Sigmoid colon (tissue), 7 donors: ENCODE results near the gene MESP2. TPM values are rescaled to one million over a fixed set of nuclear protein-coding genes. Genes with fewer than 3 reads are reported as not detected.

Experiments used
- DNase-seq: peaks from one replicate; pipeline ENCODE4 v3.0.0-alpha.2; 2019
- H3K27ac ChIP-seq, 4 donors: fragments of 200-600 bp; sonication (generic); one replicate each; pipeline ENCODE4 v1.5.1; 2016 to 2019; ENCODE audit warnings: mild to moderate bottlenecking in 1 of 4
- H3K27me3 ChIP-seq, 3 donors: fragments of 200-600 bp; sonication (generic); one replicate each; pipeline ENCODE4 v1.5.1; 2019; ENCODE audit warnings: mild to moderate bottlenecking in 1 of 3
- H3K36me3 ChIP-seq, 4 donors: fragments of 200-600 bp; sonication (generic); one replicate each; pipeline ENCODE4 v1.5.1; 2016 to 2019
- H3K4me1 ChIP-seq, 4 donors: fragments of 200-600 bp; sonication (generic); one replicate each; pipeline ENCODE4 v1.5.1; 2017 to 2019
- H3K4me3 ChIP-seq, 4 donors: fragments of 200-600 bp; sonication (generic); one replicate each; pipeline ENCODE4 v1.5.1; 2017 to 2019; ENCODE audit warnings: mild to moderate bottlenecking in 2 of 4, moderate library complexity in 1 of 4
- H3K9me3 ChIP-seq, 4 donors: fragments of 200-600 bp in 3 of 4; sonication (generic) in 3 of 4; one replicate each; pipeline versions ENCODE4 v1.5.1 to v1.6.1; 2013 to 2019
- EP300 ChIP-seq, 4 donors: sonication (generic); formaldehyde crosslinking; IDR thresholded peaks; one replicate each; pipeline ENCODE4 v1.6.1; 2017; ENCODE audit warnings: antibody characterized with exemption in 4 of 4
- POLR2A ChIP-seq, 2 donors: fragments of 450-650 bp; IDR thresholded peaks; one replicate each; pipeline ENCODE4 v1.6.1; 2016; ENCODE audit warnings: antibody characterized with exemption in 2 of 2, mild to moderate bottlenecking in 2 of 2, moderate library complexity in 2 of 2
- POLR2AphosphoS5 ChIP-seq, 4 donors: sonication (generic); formaldehyde crosslinking; IDR thresholded peaks; one replicate each; pipeline ENCODE4 v1.6.1; 2017; ENCODE audit warnings: antibody characterized with exemption in 4 of 4
- WGBS, 2 donors: extraction: QIAGEN DNeasy Blood & Tissue Kit; methylation state at CpG; one replicate each; pipeline ENCODE4 v1.1.7; 2013; 5-methylcytosine and 5-hydroxymethylcytosine counted together
- intact Hi-C: fragments of 100-400 bp; cut with DNase I; formaldehyde crosslinking; loops from one replicate; pipeline ENCODE4 v1.15.1; 2023
- polyA plus RNA-seq, 3 donors: library from polyadenylated mRNA; stranded (reverse); fragments of 200-250 nt; gene quantifications; one replicate each; pipeline ENCODE4 v1.2.3, GENCODE V29; 2013
- total RNA-seq, 4 donors: library from RNA; depleted of rRNA; stranded (reverse); fragments of >200 nt; gene quantifications; one replicate each; pipeline ENCODE4 v1.1.0, GENCODE V29; 2016
- TF ChIP-seq, protein P1 (sequence below), 4 experiments: fragments of 450-650 bp in 3 of 4; fragments of 200-600 bp in 1 of 4; IDR thresholded peaks; one replicate each; pipeline ENCODE4 v1.5.1; 2016 to 2019; ENCODE audit warnings: antibody characterized with exemption in 4 of 4, mild to moderate bottlenecking in 3 of 4, moderate library complexity in 2 of 4
- donor health status: healthy with polysubstance abuse.
- donor health status: Bipolar disorder and iron deficiency.
- donor health status: healthy.

The MESP2 gene
- total and polyA plus RNA-seq, 7 donors: 1.3 to 1.8 TPM; not detected in 5

DNA sequence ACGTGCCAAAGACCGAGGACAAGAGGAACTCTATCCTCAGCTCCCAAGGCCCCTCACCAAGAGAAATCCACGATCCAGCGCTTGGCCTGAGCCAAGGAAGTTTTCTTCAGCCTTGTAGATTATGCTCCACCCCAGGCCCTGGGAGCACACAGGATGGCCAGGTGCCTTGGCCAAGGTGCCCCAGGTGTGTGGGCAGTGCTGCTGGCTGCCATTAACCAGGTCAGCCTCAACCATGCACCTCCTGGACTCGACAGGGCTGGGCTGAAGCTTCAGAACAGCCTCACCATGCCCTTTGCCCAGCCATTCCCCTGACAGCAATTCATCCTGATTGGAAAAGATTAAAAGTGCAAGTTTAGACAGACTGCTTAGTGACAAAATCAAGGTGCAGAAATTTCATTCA lies 14.2 kb upstream of the MESP2 start:
- H3K9me3 ChIP-seq: no peaks in the 10 kb centered on the region
- WGBS, 2 donors: 62 to 86% methylated on average over 5 of the region's 5 CpGs
- no peak overlapping the region for H3K4me3 ChIP-seq
- no peak for TF ChIP-seq POLR2A (IDR thresholded peaks at IDR 0.05)
- TF ChIP-seq EP300 (IDR thresholded peaks at IDR 0.05): no peak
- TF ChIP-seq, protein P1, sequence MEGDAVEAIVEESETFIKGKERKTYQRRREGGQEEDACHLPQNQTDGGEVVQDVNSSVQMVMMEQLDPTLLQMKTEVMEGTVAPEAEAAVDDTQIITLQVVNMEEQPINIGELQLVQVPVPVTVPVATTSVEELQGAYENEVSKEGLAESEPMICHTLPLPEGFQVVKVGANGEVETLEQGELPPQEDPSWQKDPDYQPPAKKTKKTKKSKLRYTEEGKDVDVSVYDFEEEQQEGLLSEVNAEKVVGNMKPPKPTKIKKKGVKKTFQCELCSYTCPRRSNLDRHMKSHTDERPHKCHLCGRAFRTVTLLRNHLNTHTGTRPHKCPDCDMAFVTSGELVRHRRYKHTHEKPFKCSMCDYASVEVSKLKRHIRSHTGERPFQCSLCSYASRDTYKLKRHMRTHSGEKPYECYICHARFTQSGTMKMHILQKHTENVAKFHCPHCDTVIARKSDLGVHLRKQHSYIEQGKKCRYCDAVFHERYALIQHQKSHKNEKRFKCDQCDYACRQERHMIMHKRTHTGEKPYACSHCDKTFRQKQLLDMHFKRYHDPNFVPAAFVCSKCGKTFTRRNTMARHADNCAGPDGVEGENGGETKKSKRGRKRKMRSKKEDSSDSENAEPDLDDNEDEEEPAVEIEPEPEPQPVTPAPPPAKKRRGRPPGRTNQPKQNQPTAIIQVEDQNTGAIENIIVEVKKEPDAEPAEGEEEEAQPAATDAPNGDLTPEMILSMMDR (IDR thresholded peaks at IDR 0.05): no peak
- TF ChIP-seq POLR2AphosphoS5 (IDR thresholded peaks at IDR 0.05): no peak
- no peaks in the 10 kb centered on the region for H3K36me3 ChIP-seq
- peaks cover 0 to 14% (median 7%) of the 10 kb centered on the region in 4 donors for H3K4me1 ChIP-seq
- H3K27ac ChIP-seq: peak overlapping the region in 1 of 4 donors; percentile 61
- H3K27me3 ChIP-seq: no peaks in the 10 kb centered on the region
- no peak for DNase-seq
- intact Hi-C loops: loop anchor here (2.0 to 10.0 kb wide), 3 partner anchors 73 to 310 kb away; no protein-coding TSS in a partner anchor

DNA sequence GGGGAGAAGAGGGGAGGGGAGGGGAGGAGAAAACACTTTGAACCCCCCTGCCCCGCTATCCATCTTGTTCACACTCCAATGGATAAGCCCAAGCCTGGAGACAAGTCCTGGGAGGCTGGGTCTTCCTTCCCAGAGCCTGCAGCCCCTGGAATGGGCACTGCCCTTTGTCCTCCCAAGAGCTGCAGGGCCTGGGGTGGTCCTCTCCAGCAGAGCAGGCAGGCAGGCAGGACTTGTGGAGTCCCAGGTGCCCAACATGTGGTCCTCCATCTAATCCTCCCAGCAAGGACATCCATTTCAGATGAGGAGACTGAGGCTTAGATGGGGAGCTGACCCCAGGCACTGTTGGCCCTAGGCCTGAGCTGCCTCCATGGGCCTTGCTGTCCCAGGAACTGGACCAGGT lies 10.4 kb upstream of the MESP2 start:
- Histone ChIP-seq H3K27ac (no peak overlapping the region), H3K36me3 (no peaks in the 10 kb centered on the region), H3K4me1 (peaks cover 0 to 15% (median 7%) of the 10 kb centered on the region in 4 donors), H3K9me3 (no peaks in the 10 kb centered on the region), H3K27me3 (no peaks in the 10 kb centered on the region), H3K4me3 (no peak overlapping the region)
- TF ChIP-seq, protein P1 (IDR thresholded peaks at IDR 0.05): no peak
- TF ChIP-seq EP300 (IDR thresholded peaks at IDR 0.05) (no peak), POLR2AphosphoS5 (IDR thresholded peaks at IDR 0.05) (no peak), POLR2A (IDR thresholded peaks at IDR 0.05) (no peak)
- intact Hi-C loops: loop anchor here (10.0 kb wide), 1 partner anchor 69 kb away; no protein-coding TSS in a partner anchor
- 60 to 97% methylated on average over 1 of the region's 1 CpG for WGBS, 2 donors
- DNase-seq: no peak

DNA sequence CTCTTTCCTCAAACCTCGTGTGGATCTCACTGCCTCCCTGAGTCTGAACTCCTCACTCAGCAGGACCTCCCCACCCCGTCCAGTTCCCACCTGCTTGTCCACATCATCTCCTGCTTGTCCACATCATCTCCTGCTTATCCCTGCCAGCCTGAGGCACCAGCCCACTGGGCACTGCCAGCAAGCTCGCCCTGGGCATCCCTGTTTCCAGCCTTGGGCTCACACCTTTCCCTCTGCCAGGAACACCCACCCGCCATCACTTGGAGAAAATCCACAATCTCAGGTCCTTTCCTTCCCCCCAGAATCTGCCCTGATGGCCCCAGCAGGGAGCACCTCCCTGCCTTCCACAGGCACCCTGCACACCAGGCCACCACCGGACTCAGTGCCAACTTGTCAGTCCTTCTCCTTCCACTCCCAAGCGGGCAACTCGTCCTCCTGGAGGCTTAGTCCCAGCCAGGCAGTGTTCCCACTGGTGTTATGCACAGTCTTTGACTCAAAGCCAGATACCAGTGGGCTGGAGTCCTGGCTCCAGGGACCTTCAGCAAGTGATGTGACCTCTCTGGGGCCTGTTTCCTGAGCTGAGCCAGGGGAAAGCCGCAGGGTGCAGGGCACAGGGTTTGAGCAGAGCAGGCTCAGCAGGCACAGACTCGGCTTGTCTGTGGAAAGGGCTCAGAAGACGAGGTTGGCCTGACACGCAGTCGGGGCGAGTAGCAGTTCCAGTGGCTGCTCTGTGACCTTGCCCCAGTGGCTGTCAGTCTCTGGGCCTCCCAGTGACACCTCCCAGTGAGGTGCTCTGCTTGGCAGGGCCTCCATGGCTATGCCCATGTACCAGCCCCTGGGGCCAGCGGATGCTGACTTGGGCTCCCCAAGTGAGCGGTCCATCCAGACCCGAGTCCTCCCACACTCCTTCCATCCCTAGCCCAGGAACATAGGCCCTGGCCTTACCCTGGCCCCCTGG lies 9.5 kb upstream of the MESP2 start:
- DNase-seq: no peak
- TF ChIP-seq, protein P1 (IDR thresholded peaks at IDR 0.05): no peak
- TF ChIP-seq POLR2A (IDR thresholded peaks at IDR 0.05): no peak
- Histone ChIP-seq H3K4me3 (no peak overlapping the region), H3K4me1 (peaks cover 0 to 5% (median 0%) of the 10 kb centered on the region in 4 donors), H3K27ac (peak overlapping the region in 1 of 4 donors; percentile 31), H3K9me3 (no peaks in the 10 kb centered on the region), H3K27me3 (no peaks in the 10 kb centered on the region), H3K36me3 (no peaks in the 10 kb centered on the region)
- intact Hi-C loops: loop anchor here (10.0 kb wide), 1 partner anchor 68 kb away; no protein-coding TSS in a partner anchor
- WGBS, 2 donors: 92% methylated on average over 16 of the region's 16 CpGs

DNA sequence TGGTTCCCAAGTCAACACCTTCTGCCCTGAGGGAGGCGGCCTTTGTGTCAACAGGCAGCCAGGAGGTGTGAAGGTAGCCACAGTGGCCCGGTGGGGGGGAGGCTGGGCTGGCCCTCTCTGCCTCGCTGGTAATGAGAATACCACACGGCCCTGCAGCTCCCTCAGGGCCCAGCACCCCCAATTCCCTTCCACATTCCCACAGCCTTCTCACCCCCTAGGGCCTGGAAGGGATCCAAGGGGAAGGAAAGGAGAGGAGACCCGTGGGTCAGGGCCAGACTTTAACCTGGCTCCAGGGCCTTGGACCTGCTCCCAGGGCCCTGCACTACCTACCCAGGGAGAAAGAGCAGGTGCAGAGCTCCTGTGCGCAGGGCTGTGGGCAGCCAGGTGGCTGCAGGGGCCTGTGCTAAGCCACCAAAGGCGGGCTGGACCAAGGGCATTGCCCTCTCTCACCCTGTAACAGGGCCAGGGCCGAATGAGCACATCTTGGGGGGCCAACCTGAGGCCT lies 8.7 kb upstream of the MESP2 start:
- no peak for DNase-seq
- H3K27me3 ChIP-seq: no peaks in the 10 kb centered on the region
- WGBS, 2 donors: 40 to 67% methylated on average over 8 of the region's 8 CpGs
- no peak overlapping the region for H3K4me3 ChIP-seq
- no peaks in the 10 kb centered on the region for H3K9me3 ChIP-seq
- H3K4me1 ChIP-seq: peaks cover 0 to 5% (median 0%) of the 10 kb centered on the region in 4 donors
- intact Hi-C loops: loop anchor here (10.0 kb wide), 1 partner anchor 67 kb away; no protein-coding TSS in a partner anchor
- TF ChIP-seq POLR2A (IDR thresholded peaks at IDR 0.05) (no peak), POLR2AphosphoS5 (IDR thresholded peaks at IDR 0.05) (no peak), EP300 (IDR thresholded peaks at IDR 0.05) (no peak)
- TF ChIP-seq, protein P1 (IDR thresholded peaks at IDR 0.05): no peak
- no peaks in the 10 kb centered on the region for H3K36me3 ChIP-seq
- H3K27ac ChIP-seq: peak overlapping the region in 1 of 4 donors; percentile 42
